ENCODE results near the gene MYL12A.

Gene MYL12A

GRCh38 chr18:3283908-3284307 lies 36.3 kb downstream of the MYL12A start:
- Histone ChIP-seq H3K36me3 (replicated peaks in 1 of 2; ENCODE audit: control insufficient read depth in 2 of 2, insufficient read depth in 2 of 2, low read length in 2 of 2) (peaks cover 0 to 7% of the 10 kb centered on the region in 2 donors), H3K4me1 (ENCODE audit: control insufficient read depth in 2 of 2, insufficient read depth in 1 of 2, low read depth in 1 of 2, low read length in 2 of 2) (peaks cover 0 to 5% of the 10 kb centered on the region in 2 donors), H4K8ac (ENCODE audit: low read depth, low read length) (no peak overlapping the region), H3K27ac (replicated peaks; ENCODE audit: low read length) (no peak overlapping the region), H3K9ac (ENCODE audit: low read depth, low read length, poor library complexity) (no peak overlapping the region), H2BK120ac (ENCODE audit: low read depth, low read length) (no peak overlapping the region), H2AFZ (ENCODE audit: low read length) (peak overlapping the region; percentile 47), H3K14ac (ENCODE audit: low read length) (peak overlapping the region; percentile 13), H4K91ac (ENCODE audit: low read depth, low read length, poor library complexity) (no peak overlapping the region), H3K18ac (ENCODE audit: low read length) (peak overlapping the region; percentile 81), H3K4me2 (ENCODE audit: insufficient read depth, low read length, poor library complexity, severe bottlenecking) (no peak overlapping the region), H3K4ac (ENCODE audit: low read length) (no peak overlapping the region), H3K23ac (ENCODE audit: low read depth, low read length, poor library complexity) (no peak overlapping the region), H2BK12ac (ENCODE audit: low read length) (peak overlapping the region; percentile 96), H2AK5ac (ENCODE audit: low read depth, low read length) (no peak overlapping the region), H3K79me1 (ENCODE audit: low read depth, low read length) (no peaks in the 10 kb centered on the region), H2BK5ac (ENCODE audit: low read length) (no peak overlapping the region), H3K9me3 (replicated peaks in 1 of 2; ENCODE audit: control insufficient read depth in 2 of 2, insufficient read depth in 1 of 2, low read depth in 1 of 2, low read length in 2 of 2) (peaks cover 1 to 2% of the 10 kb centered on the region in 2 donors), H3K4me3 (ENCODE audit: low read length in 2 of 2) (no peak overlapping the region), H2BK15ac (ENCODE audit: low read length) (no peak overlapping the region), H3K27me3 (ENCODE audit: control insufficient read depth in 3 of 3, insufficient read depth in 3 of 3, low read depth in 1 of 3, low read length in 3 of 3) (no peaks in the 10 kb centered on the region)
- WGBS, 2 donors (ENCODE audit: extremely low coverage in 2 of 2, insufficient read length in 2 of 2, insufficient replicate concordance in 1 of 2), result no CpG with 5 or more reads among the region's 7 CpGs
- no peak for DNase-seq (ENCODE audit: low spot score)

- Histone ChIP-seq H3K4me3 (ENCODE audit: low read length in 2 of 2) (no peak overlapping the region), H3K4me1 (ENCODE audit: control insufficient read depth in 2 of 2, insufficient read depth in 1 of 2, low read depth in 1 of 2, low read length in 2 of 2) (peaks cover 0 to 5% of the 10 kb centered on the region in 2 donors), H4K91ac (ENCODE audit: low read depth, low read length, poor library complexity) (no peak overlapping the region), H3K4ac (ENCODE audit: low read length) (no peak overlapping the region), H2AK5ac (ENCODE audit: low read depth, low read length) (no peak overlapping the region), H2BK15ac (ENCODE audit: low read length) (no peak overlapping the region), H3K27ac (replicated peaks; ENCODE audit: low read length) (no peak overlapping the region), H3K18ac (ENCODE audit: low read length) (peak overlapping the region; percentile 35), H2AFZ (ENCODE audit: low read length) (no peak overlapping the region), H3K4me2 (ENCODE audit: insufficient read depth, low read length, poor library complexity, severe bottlenecking) (no peak overlapping the region), H2BK5ac (ENCODE audit: low read length) (no peak overlapping the region), H2BK12ac (ENCODE audit: low read length) (peak overlapping the region; percentile 82), H4K8ac (ENCODE audit: low read depth, low read length) (no peak overlapping the region), H2BK120ac (ENCODE audit: low read depth, low read length) (no peak overlapping the region), H3K14ac (ENCODE audit: low read length) (no peak overlapping the region), H3K9me3 (replicated peaks in 1 of 2; ENCODE audit: control insufficient read depth in 2 of 2, insufficient read depth in 1 of 2, low read depth in 1 of 2, low read length in 2 of 2) (peaks cover 4% of the 10 kb centered on the region in 2 donors), H3K9ac (ENCODE audit: low read depth, low read length, poor library complexity) (no peak overlapping the region), H3K23ac (ENCODE audit: low read depth, low read length, poor library complexity) (no peak overlapping the region), H3K36me3 (replicated peaks in 1 of 2; ENCODE audit: control insufficient read depth in 2 of 2, insufficient read depth in 2 of 2, low read length in 2 of 2) (peaks cover 0 to under 1% of the 10 kb centered on the region in 2 donors), H3K79me1 (ENCODE audit: low read depth, low read length) (no peaks in the 10 kb centered on the region), H3K27me3 (ENCODE audit: control insufficient read depth in 3 of 3, insufficient read depth in 3 of 3, low read depth in 1 of 3, low read length in 3 of 3) (no peaks in the 10 kb centered on the region)
- WGBS, 2 donors (ENCODE audit: extremely low coverage in 2 of 2, insufficient read length in 2 of 2, insufficient replicate concordance in 1 of 2), result no CpG with 5 or more reads among the region's 9 CpGs
- DNase-seq (ENCODE audit: low spot score), result no peak
Observed at GRCh38 chr18:3284501-3284900, 36.9 kb downstream of the MYL12A start.

- Histone ChIP-seq H3K27ac (replicated peaks; ENCODE audit: low read length) (no peak overlapping the region), H3K18ac (ENCODE audit: low read length) (no peak overlapping the region), H2AFZ (ENCODE audit: low read length) (no peak overlapping the region), H3K14ac (ENCODE audit: low read length) (no peak overlapping the region), H3K9me3 (replicated peaks in 1 of 2; ENCODE audit: control insufficient read depth in 2 of 2, insufficient read depth in 1 of 2, low read depth in 1 of 2, low read length in 2 of 2) (peaks cover 4 to 10% of the 10 kb centered on the region in 2 donors), H3K9ac (ENCODE audit: low read depth, low read length, poor library complexity) (no peak overlapping the region), H2BK120ac (ENCODE audit: low read depth, low read length) (no peak overlapping the region), H3K23ac (ENCODE audit: low read depth, low read length, poor library complexity) (no peak overlapping the region), H3K27me3 (ENCODE audit: control insufficient read depth in 3 of 3, insufficient read depth in 3 of 3, low read depth in 1 of 3, low read length in 3 of 3) (no peaks in the 10 kb centered on the region), H2BK12ac (ENCODE audit: low read length) (no peak overlapping the region), H4K91ac (ENCODE audit: low read depth, low read length, poor library complexity) (no peak overlapping the region), H3K79me1 (ENCODE audit: low read depth, low read length) (no peaks in the 10 kb centered on the region), H2BK5ac (ENCODE audit: low read length) (no peak overlapping the region), H2AK5ac (ENCODE audit: low read depth, low read length) (no peak overlapping the region), H3K36me3 (replicated peaks in 1 of 2; ENCODE audit: control insufficient read depth in 2 of 2, insufficient read depth in 2 of 2, low read length in 2 of 2) (no peaks in the 10 kb centered on the region), H2BK15ac (ENCODE audit: low read length) (no peak overlapping the region), H3K4me1 (ENCODE audit: control insufficient read depth in 2 of 2, insufficient read depth in 1 of 2, low read depth in 1 of 2, low read length in 2 of 2) (peaks cover 0 to 5% of the 10 kb centered on the region in 2 donors), H4K8ac (ENCODE audit: low read depth, low read length) (no peak overlapping the region), H3K4ac (ENCODE audit: low read length) (no peak overlapping the region), H3K4me3 (ENCODE audit: low read length in 2 of 2) (no peak overlapping the region), H3K4me2 (ENCODE audit: insufficient read depth, low read length, poor library complexity, severe bottlenecking) (no peak overlapping the region)
- no peak for DNase-seq (ENCODE audit: low spot score)
- no CpG with 5 or more reads among the region's 7 CpGs for WGBS, 2 donors (ENCODE audit: extremely low coverage in 2 of 2, insufficient read length in 2 of 2, insufficient replicate concordance in 1 of 2)
Observed at GRCh38 chr18:3286159-3286558, 38.6 kb downstream of the MYL12A start.

- H3K27me3 ChIP-seq (ENCODE audit: control insufficient read depth in 3 of 3, insufficient read depth in 3 of 3, low read depth in 1 of 3, low read length in 3 of 3), result no peaks in the 10 kb centered on the region
Observed at GRCh38 chr18:3293196-3293951, 45.8 kb downstream of the MYL12A start.

More at GRCh38 chr18:3293196-3293951, 45.8 kb downstream of the MYL12A start:
- H3K9ac ChIP-seq (ENCODE audit: low read depth, low read length, poor library complexity), result no peak overlapping the region
- peaks cover 0 to 4% of the 10 kb centered on the region in 2 donors for H3K4me1 ChIP-seq (ENCODE audit: control insufficient read depth in 2 of 2, insufficient read depth in 1 of 2, low read depth in 1 of 2, low read length in 2 of 2)
- H2AFZ ChIP-seq (ENCODE audit: low read length), result no peak overlapping the region
- H2AK5ac ChIP-seq (ENCODE audit: low read depth, low read length), result no peak overlapping the region
- H3K9me3 ChIP-seq (replicated peaks in 1 of 2; ENCODE audit: control insufficient read depth in 2 of 2, insufficient read depth in 1 of 2, low read depth in 1 of 2, low read length in 2 of 2), result peaks cover 7 to 12% of the 10 kb centered on the region in 2 donors
- H3K79me1 ChIP-seq (ENCODE audit: low read depth, low read length), result peaks cover 3% of the 10 kb centered on the region
- no peak for DNase-seq (ENCODE audit: low spot score)
- H2BK12ac ChIP-seq (ENCODE audit: low read length), result no peak overlapping the region
- H4K8ac ChIP-seq (ENCODE audit: low read depth, low read length), result no peak overlapping the region
- H3K4me3 ChIP-seq (ENCODE audit: low read length in 2 of 2), result no peak overlapping the region
- H3K14ac ChIP-seq (ENCODE audit: low read length), result no peak overlapping the region
- H2BK120ac ChIP-seq (ENCODE audit: low read depth, low read length), result no peak overlapping the region
- H2BK5ac ChIP-seq (ENCODE audit: low read length), result no peak overlapping the region
- no peak overlapping the region for H3K23ac ChIP-seq (ENCODE audit: low read depth, low read length, poor library complexity)
- no CpG with 5 or more reads among the region's 2 CpGs for WGBS, 2 donors (ENCODE audit: extremely low coverage in 2 of 2, insufficient read length in 2 of 2, insufficient replicate concordance in 1 of 2)
- no peak overlapping the region for H3K27ac ChIP-seq (replicated peaks; ENCODE audit: low read length)
- H4K91ac ChIP-seq (ENCODE audit: low read depth, low read length, poor library complexity), result no peak overlapping the region
- H3K4ac ChIP-seq (ENCODE audit: low read length), result no peak overlapping the region
- H3K36me3 ChIP-seq (replicated peaks in 1 of 2; ENCODE audit: control insufficient read depth in 2 of 2, insufficient read depth in 2 of 2, low read length in 2 of 2), result no peaks in the 10 kb centered on the region
- H3K18ac ChIP-seq (ENCODE audit: low read length), result no peak overlapping the region
- no peak overlapping the region for H2BK15ac ChIP-seq (ENCODE audit: low read length)
- no peak overlapping the region for H3K4me2 ChIP-seq (ENCODE audit: insufficient read depth, low read length, poor library complexity, severe bottlenecking)

Data from neuronal stem cell (in vitro differentiated cells).